H54 (cell line): Measurements from ENCODE around the gene BTBD19.
"Not testable (repeated sequence)": the region's sequence is repeated elsewhere in the genome, so short reads cannot be mapped to it uniquely, and the experiment has no call there.

ENCODE experiments used
- DNase-seq: peaks from one replicate; pipeline ENCODE4 v3.0.0; 2011; ENCODE audit warnings: low spot score, mixed read lengths; ENCODE audit not compliant: insufficient read length
- FAIRE-seq: peaks from 3 replicates; lab custom pipeline; 2011; peaks lifted over from hg19 to GRCh38; lab: Jason Lieb, UNC
- POLR2A ChIP-seq: IDR thresholded peaks from 2 replicates; pipeline ENCODE4 v1.6.1; 2011; ENCODE audit warnings: low read depth, mild to moderate bottlenecking, low read length

BTBD19 gene

DNA sequence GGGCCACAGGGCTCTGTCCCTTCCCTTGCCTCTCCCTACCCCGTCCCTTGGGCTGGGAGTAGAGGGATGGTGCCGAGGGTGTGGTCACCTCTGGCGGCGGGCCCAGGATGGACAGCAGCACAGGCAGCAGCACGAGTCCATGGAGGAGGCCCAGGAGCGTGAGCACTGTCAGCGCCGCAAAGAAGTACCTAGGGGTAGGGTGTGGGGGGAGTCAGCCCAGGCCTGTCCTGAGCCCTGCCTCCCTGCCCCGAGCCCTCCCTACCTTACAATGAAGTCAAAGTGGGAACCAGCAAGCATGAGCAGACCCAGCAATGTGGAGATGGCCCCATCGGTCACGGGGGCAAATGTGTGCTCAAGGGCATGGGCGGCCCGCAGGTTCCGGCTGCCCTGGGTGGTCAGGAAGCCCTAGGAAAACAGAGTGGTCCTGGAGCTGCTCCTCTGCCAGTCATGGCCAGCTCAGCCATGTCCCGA is 14.7 kb downstream of the BTBD19 start:
- DNase-seq: no peak
- no peak for TF ChIP-seq POLR2A
- FAIRE-seq: no peak

- DNase-seq, FAIRE-seq: not testable (repeated sequence)
These were observed 16.1 kb downstream of the BTBD19 start for GRCh38 chr1:44824392-44824791.

GRCh38 chr1:44826375-44827196 is 18.3 kb downstream of the BTBD19 start:
- DNase-seq: no peak
- no peak for TF ChIP-seq POLR2A
- no peak for FAIRE-seq

GRCh38 chr1:44827197-44828002 is 19.1 kb downstream of the BTBD19 start:
- TF ChIP-seq POLR2A: no peak
- FAIRE-seq: no peak
- DNase-seq: no peak

GRCh38 chr1:44828003-44828651 is 19.8 kb downstream of the BTBD19 start:
- DNase-seq (no peak), FAIRE-seq (no peak)
- no peak for TF ChIP-seq POLR2A

DNA sequence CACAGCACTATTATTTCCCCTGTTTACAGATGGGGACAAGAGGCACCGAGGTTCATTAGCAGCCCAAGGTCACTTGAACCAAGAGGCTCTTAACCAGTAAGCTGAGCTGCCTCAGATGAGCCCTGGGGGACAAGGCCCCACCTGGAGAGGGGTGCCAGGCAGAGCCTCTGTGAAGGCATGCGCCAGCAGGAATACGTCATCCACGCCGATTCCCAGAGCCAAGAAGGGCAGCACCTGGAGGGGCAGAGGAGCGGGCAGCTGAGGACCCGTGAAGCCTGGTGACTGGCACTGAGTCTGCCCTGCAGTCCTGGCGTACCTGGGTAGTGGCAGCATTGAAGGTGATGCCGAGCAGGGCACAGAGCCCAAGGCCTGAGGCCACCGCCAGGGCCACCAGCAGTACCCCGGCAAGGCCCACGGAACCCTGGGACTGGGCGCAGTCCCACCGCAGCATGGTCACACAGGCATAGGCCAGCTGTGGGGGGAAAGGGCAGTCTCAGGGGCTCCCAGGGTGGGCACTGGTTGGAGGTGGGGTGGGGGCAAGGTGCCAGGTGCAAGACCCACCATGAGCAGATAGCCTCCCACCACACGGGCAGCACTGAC is 20.6 kb downstream of the BTBD19 start:
- DNase-seq (no peak), FAIRE-seq (no peak)
- TF ChIP-seq POLR2A: no peak

- FAIRE-seq: no peak
These were observed 21.4 kb downstream of the BTBD19 start for GRCh38 chr1:44829506-44830384.

GRCh38 chr1:44830900-44831304 is 22.6 kb downstream of the BTBD19 start:
- FAIRE-seq (no peak), DNase-seq (no peak)
- TF ChIP-seq POLR2A: no peak

More at GRCh38 chr1:44829506-44830384, 21.4 kb downstream of the BTBD19 start:
- no peak for TF ChIP-seq POLR2A
- no peak for DNase-seq

- no peak for TF ChIP-seq POLR2A
- FAIRE-seq: no peak
- DNase-seq: no peak
These were observed 23.2 kb downstream of the BTBD19 start for GRCh38 chr1:44831516-44831915.

DNA sequence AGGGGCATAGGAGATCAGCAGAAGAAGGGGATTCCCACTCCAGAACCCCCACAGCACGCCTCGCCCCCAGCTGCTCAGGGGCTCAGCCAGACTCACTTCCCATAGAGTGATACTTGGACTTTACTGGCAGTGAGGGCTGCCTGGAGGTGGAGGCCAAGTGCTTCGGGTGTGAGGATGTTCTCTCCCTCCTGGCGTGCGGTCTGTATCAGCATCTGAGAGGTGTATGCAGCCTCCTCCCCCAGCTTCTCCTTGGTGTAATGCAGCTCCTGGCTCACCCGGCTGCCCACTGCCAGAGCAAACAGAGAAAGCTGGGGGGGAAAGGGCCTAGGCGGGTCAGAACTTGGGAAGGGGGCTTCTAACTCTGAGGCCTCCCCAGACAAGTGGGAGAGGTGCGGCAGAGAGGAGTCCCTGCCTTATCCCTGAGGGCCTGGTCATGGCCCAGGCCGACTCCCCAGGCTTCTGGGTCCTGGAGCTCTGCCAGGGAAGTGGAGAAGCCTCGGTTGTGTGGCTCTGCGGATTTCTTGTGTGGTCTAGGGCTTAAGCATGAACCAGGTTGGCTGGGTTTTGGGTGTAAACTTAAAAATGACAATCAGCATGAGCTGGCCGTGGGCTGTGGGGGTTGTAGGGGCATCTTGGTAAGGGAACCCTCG is 23.9 kb downstream of the BTBD19 start:
- DNase-seq (no peak), FAIRE-seq (no peak)
- no peak for TF ChIP-seq POLR2A

GRCh38 chr1:44834328-44834727 is 26.0 kb downstream of the BTBD19 start:
- DNase-seq (no peak), FAIRE-seq (no peak)
- no peak for TF ChIP-seq POLR2A

- DNase-seq: peak; percentile 60
- no peak for TF ChIP-seq POLR2A
- FAIRE-seq: no peak
These were observed 27.7 kb downstream of the BTBD19 start for GRCh38 chr1:44835738-44836675.

GRCh38 chr1:44838294-44838693 is 30.0 kb downstream of the BTBD19 start:
- DNase-seq, FAIRE-seq: not testable (repeated sequence)
